RWPE2 (cell line): ENCODE data around the gene RFNG.

Experiments
- ATAC-seq: fragments of 200-7000 bp; cut with Tn5 transposase; 3 replicates; pipeline ENCODE4 v1.9.1; 2021; ENCODE audit warnings: low read depth
- DNase-seq: peaks from one replicate; pipeline ENCODE4 v3.0.0-alpha.2; 2020; ENCODE audit warnings: low spot score
- H3K27ac ChIP-seq: fragments of 450-650 bp; 2 replicates; pipeline ENCODE4 v1.5.1; 2017; ENCODE audit warnings: mild to moderate bottlenecking; ENCODE audit not compliant: poor library complexity, severe bottlenecking
- H3K27me3 ChIP-seq: fragments of 250-450 bp; sonication (Bioruptor Pico); 2 replicates; pipeline ENCODE4 v1.5.1; 2021; ENCODE audit warnings: mild to moderate bottlenecking, moderate library complexity; ENCODE audit not compliant: insufficient read depth, poor library complexity, severe bottlenecking
- H3K36me3 ChIP-seq: fragments of 250-450 bp; sonication (Bioruptor Pico); 2 replicates; pipeline ENCODE4 v1.5.1; 2020; ENCODE audit warnings: low read depth, mild to moderate bottlenecking, moderate library complexity
- H3K4me1 ChIP-seq: fragments of 250-450 bp; sonication (Bioruptor Pico); 2 replicates; pipeline ENCODE4 v1.5.1; 2021; ENCODE audit warnings: mild to moderate bottlenecking, moderate library complexity; ENCODE audit not compliant: insufficient read depth, poor library complexity, severe bottlenecking
- H3K4me3 ChIP-seq: fragments of 250-450 bp; sonication (Bioruptor Pico); 2 replicates; pipeline ENCODE4 v1.5.1; 2021; ENCODE audit warnings: mild to moderate bottlenecking, moderate library complexity; ENCODE audit not compliant: severe bottlenecking
- H3K9me3 ChIP-seq: fragments of 250-450 bp; sonication (Bioruptor Pico); 2 replicates; pipeline ENCODE4 v1.5.1; 2021; ENCODE audit warnings: mild to moderate bottlenecking, moderate library complexity; ENCODE audit not compliant: severe bottlenecking
- TF ChIP-seq, protein P1 (sequence below): fragments of 450-650 bp; IDR thresholded peaks from one replicate; pipeline ENCODE4 v1.5.1; 2017; ENCODE audit warnings: mild to moderate bottlenecking, moderate library complexity; ENCODE audit not compliant: poor library complexity, severe bottlenecking

RFNG gene

DNA sequence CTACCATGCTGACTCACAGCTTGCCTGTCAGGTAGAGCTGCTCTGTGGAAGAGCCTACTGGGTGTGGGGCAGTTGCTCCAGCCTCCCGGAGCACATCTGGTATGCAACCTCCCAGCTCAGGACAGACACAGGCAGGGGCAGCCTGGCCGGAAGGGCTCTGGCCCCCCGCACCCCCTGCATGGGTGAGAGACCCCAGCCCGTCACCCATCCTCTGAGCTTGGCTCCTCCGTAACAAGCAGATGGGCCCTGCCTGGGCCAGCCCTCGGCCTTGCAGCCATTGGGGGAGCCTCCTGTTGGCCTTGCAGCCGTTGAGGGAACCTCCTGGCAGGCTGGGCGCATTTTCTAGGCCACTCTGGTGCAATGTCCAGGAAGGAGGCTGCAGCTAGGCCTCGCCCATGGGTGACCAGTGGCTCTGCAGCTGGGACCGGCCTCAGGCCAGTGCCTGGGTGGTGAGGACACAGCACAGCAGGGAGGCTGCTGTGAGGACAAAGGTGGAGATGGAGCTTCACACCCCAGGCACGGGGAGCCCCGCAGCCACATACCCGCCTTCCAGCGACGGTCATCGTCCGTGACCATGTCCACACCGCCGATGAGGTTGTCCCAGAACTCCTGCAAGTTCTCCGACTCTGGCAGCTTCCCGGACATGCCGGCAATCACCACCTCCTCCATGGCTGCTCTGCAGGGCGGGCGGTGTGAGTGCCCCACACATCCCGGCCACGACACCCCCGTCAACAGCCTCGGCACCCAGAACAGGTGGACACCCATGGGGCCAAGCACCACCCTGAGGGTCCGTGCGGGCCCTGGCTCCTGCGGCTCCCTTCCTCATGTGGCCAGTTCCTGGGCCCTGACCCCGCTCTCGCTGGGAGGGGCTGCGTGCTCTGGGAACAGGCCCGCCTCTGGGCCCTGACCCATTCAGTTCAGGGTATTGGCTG lies 44.4 kb upstream of the RFNG start:
- TF ChIP-seq, protein P1, sequence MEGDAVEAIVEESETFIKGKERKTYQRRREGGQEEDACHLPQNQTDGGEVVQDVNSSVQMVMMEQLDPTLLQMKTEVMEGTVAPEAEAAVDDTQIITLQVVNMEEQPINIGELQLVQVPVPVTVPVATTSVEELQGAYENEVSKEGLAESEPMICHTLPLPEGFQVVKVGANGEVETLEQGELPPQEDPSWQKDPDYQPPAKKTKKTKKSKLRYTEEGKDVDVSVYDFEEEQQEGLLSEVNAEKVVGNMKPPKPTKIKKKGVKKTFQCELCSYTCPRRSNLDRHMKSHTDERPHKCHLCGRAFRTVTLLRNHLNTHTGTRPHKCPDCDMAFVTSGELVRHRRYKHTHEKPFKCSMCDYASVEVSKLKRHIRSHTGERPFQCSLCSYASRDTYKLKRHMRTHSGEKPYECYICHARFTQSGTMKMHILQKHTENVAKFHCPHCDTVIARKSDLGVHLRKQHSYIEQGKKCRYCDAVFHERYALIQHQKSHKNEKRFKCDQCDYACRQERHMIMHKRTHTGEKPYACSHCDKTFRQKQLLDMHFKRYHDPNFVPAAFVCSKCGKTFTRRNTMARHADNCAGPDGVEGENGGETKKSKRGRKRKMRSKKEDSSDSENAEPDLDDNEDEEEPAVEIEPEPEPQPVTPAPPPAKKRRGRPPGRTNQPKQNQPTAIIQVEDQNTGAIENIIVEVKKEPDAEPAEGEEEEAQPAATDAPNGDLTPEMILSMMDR: no peak
- no peaks in the 10 kb centered on the region for H3K9me3 ChIP-seq
- no peaks in the 10 kb centered on the region for H3K27me3 ChIP-seq
- peak overlapping the region; percentile 84 for H3K27ac ChIP-seq
- peaks cover 61% of the 10 kb centered on the region for H3K36me3 ChIP-seq
- ATAC-seq: peak; percentile 22
- no peak for DNase-seq
- peaks cover 12% of the 10 kb centered on the region for H3K4me1 ChIP-seq
- H3K4me3 ChIP-seq: peak overlapping the region; percentile 98

GRCh38 chr17:82094931-82095776 lies 43.5 kb upstream of the RFNG start:
- Histone ChIP-seq H3K4me1 (peaks cover 10% of the 10 kb centered on the region), H3K27me3 (no peaks in the 10 kb centered on the region), H3K27ac (peak overlapping the region; percentile 84), H3K36me3 (peaks cover 70% of the 10 kb centered on the region), H3K9me3 (no peaks in the 10 kb centered on the region), H3K4me3 (peak overlapping the region; percentile 98)
- TF ChIP-seq, protein P1: no peak
- ATAC-seq (no peak), DNase-seq (no peak)

DNA sequence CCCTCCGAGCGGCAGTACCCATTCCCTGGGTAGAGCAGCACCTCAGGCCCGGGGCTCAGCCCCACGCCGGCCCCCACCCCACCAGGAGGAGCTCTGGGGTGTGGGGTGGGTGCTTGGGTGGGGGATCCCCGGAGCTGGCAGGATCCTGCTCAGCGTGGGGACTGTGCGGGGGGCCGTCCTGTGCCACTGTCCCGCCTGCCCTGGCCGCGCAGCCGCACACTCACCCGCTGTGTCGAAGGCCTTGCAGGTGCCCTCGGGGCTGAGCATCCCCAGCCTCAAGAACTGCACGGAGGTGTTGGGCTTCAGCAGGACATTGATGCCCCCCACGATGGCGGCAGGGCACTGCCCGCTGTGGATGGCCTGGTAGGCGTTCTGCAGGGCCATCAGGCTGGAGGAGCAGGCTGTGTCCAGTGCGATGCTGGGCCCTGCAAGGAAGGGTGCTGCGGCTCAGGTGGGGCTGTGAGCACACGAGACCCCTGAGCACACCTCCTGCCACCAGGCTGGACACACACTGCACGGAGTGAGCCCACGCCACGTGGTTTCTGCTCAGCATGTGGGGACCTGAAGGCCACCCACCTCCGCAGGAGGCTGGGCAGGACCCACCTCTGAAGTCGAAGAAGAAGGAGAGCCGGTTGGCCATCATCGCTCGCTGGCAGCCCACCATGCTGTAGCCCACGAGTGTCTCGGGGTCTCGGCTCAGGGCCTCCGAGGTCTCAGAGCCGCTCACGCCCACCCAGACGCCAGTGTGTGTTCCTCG lies 41.6 kb upstream of the RFNG start:
- no peak overlapping the region for H3K4me3 ChIP-seq
- TF ChIP-seq, protein P1: no peak
- peaks cover 90% of the 10 kb centered on the region for H3K36me3 ChIP-seq
- no peak overlapping the region for H3K27ac ChIP-seq
- no peaks in the 10 kb centered on the region for H3K27me3 ChIP-seq
- no peaks in the 10 kb centered on the region for H3K9me3 ChIP-seq
- ATAC-seq (no peak), DNase-seq (no peak)
- no peaks in the 10 kb centered on the region for H3K4me1 ChIP-seq

GRCh38 chr17:82092628-82092994 lies 41.0 kb upstream of the RFNG start:
- H3K36me3 ChIP-seq: peaks cover 96% of the 10 kb centered on the region
- H3K4me3 ChIP-seq: no peak overlapping the region
- H3K27ac ChIP-seq: no peak overlapping the region
- H3K4me1 ChIP-seq: no peaks in the 10 kb centered on the region
- TF ChIP-seq, protein P1: no peak
- no peaks in the 10 kb centered on the region for H3K9me3 ChIP-seq
- no peaks in the 10 kb centered on the region for H3K27me3 ChIP-seq
- DNase-seq (no peak), ATAC-seq (no peak)
